IPS DF 6.9 (cell line): ENCODE measurements around the gene COL15A1.

Source experiments
- DNase-seq: peaks from one replicate; pipeline ENCODE4 v3.0.0-alpha.2; 2013; ENCODE audit warnings: low read depth, low spot score
- H3K27ac ChIP-seq: one replicate; pipeline ENCODE4 v1.5.1; 2013; ENCODE audit warnings: low read length, control low read depth
- H3K27me3 ChIP-seq: 2 replicates; pipeline ENCODE4 v1.6.1; 2013; ENCODE audit warnings: mild to moderate bottlenecking, low read length; ENCODE audit not compliant: control insufficient read depth, insufficient read depth
- H3K36me3 ChIP-seq: 2 replicates; pipeline ENCODE4 v1.6.1; 2013; ENCODE audit warnings: low read length; ENCODE audit not compliant: control insufficient read depth, insufficient read depth
- H3K4me1 ChIP-seq: 2 replicates; pipeline ENCODE4 v1.6.1; 2013; ENCODE audit warnings: low read length; ENCODE audit not compliant: control insufficient read depth, insufficient read depth
- H3K4me3 ChIP-seq: 2 replicates; pipeline ENCODE4 v1.5.1; 2013; ENCODE audit warnings: mild to moderate bottlenecking, low read length
- H3K9me3 ChIP-seq: 2 replicates; pipeline ENCODE4 v1.6.1; 2013; ENCODE audit warnings: low read length, inconsistent platforms; ENCODE audit not compliant: control insufficient read depth, insufficient read depth
- WGBS: extraction: QIAGEN DNeasy Blood & Tissue Kit; methylation state at CpG from one replicate; pipeline ENCODE4 v1.1.7; 2013; ENCODE audit warnings: mixed read lengths, missing lambda C conversion rate; ENCODE audit not compliant: insufficient read length, insufficient coverage; 5-methylcytosine and 5-hydroxymethylcytosine counted together

Gene COL15A1

GRCh38 chr9:99075246-99075912, 131.7 kb downstream of the COL15A1 start:
- no peak for DNase-seq
- H3K27me3 ChIP-seq: no peaks in the 10 kb centered on the region
- H3K4me1 ChIP-seq: no peaks in the 10 kb centered on the region
- H3K4me3 ChIP-seq: no peak overlapping the region
- no peak overlapping the region for H3K27ac ChIP-seq
- no CpG with 5 or more reads among the region's 6 CpGs for whole genome bisulfite sequencing
- no peaks in the 10 kb centered on the region for H3K36me3 ChIP-seq
- H3K9me3 ChIP-seq: no peaks in the 10 kb centered on the region

- no peak overlapping the region for H3K4me3 ChIP-seq
- DNase-seq: no peak
Observed at GRCh38 chr9:99076030-99076429, 132.3 kb downstream of the COL15A1 start.

GRCh38 chr9:99076483-99077171, 132.9 kb downstream of the COL15A1 start:
- H3K27me3 ChIP-seq: no peaks in the 10 kb centered on the region
- no peaks in the 10 kb centered on the region for H3K4me1 ChIP-seq
- H3K27ac ChIP-seq: no peak overlapping the region
- H3K4me3 ChIP-seq: no peak overlapping the region
- WGBS: no CpG with 5 or more reads among the region's 6 CpGs
- H3K36me3 ChIP-seq: no peaks in the 10 kb centered on the region
- no peaks in the 10 kb centered on the region for H3K9me3 ChIP-seq
- DNase-seq: no peak

More at GRCh38 chr9:99076030-99076429, 132.3 kb downstream of the COL15A1 start:
- no CpG with 5 or more reads among the region's 4 CpGs for WGBS
- H3K4me1 ChIP-seq: no peaks in the 10 kb centered on the region
- no peaks in the 10 kb centered on the region for H3K36me3 ChIP-seq
- H3K27me3 ChIP-seq: no peaks in the 10 kb centered on the region
- H3K9me3 ChIP-seq: no peaks in the 10 kb centered on the region
- H3K27ac ChIP-seq: no peak overlapping the region

GRCh38 chr9:99078717-99079116, 135.0 kb downstream of the COL15A1 start:
- Histone ChIP-seq H3K4me3 (no peak overlapping the region), H3K36me3 (no peaks in the 10 kb centered on the region), H3K9me3 (no peaks in the 10 kb centered on the region), H3K27me3 (no peaks in the 10 kb centered on the region), H3K4me1 (no peaks in the 10 kb centered on the region), H3K27ac (no peak overlapping the region)
- DNase-seq: no peak
- WGBS: no CpG with 5 or more reads among the region's 2 CpGs

- Histone ChIP-seq H3K4me1 (no peaks in the 10 kb centered on the region), H3K36me3 (no peaks in the 10 kb centered on the region), H3K4me3 (no peak overlapping the region), H3K9me3 (no peaks in the 10 kb centered on the region), H3K27ac (no peak overlapping the region), H3K27me3 (no peaks in the 10 kb centered on the region)
- DNase-seq: no peak
- no CpG with 5 or more reads among the region's 3 CpGs for WGBS
Observed at GRCh38 chr9:99079542-99079941, 135.8 kb downstream of the COL15A1 start.

GRCh38 chr9:99083051-99083450, 139.3 kb downstream of the COL15A1 start:
- no CpG with 5 or more reads among the region's 6 CpGs for WGBS

GRCh38 chr9:99085949-99086948, 142.5 kb downstream of the COL15A1 start:
- Histone ChIP-seq H3K36me3 (no peaks in the 10 kb centered on the region), H3K4me1 (no peaks in the 10 kb centered on the region), H3K4me3 (no peak overlapping the region), H3K27me3 (no peaks in the 10 kb centered on the region), H3K27ac (no peak overlapping the region), H3K9me3 (no peaks in the 10 kb centered on the region; the same call in none of the 2 replicates)
- DNase-seq: no peak
- WGBS: no CpG with 5 or more reads among the region's 12 CpGs

More at GRCh38 chr9:99083051-99083450, 139.3 kb downstream of the COL15A1 start:
- Histone ChIP-seq H3K4me1 (no peaks in the 10 kb centered on the region), H3K4me3 (no peak overlapping the region), H3K27me3 (no peaks in the 10 kb centered on the region), H3K36me3 (no peaks in the 10 kb centered on the region), H3K27ac (no peak overlapping the region), H3K9me3 (no peaks in the 10 kb centered on the region)
- no peak for DNase-seq

GRCh38 chr9:99087462-99087861, 143.8 kb downstream of the COL15A1 start:
- no CpG with 5 or more reads among the region's 3 CpGs for WGBS
- Histone ChIP-seq H3K27me3 (no peaks in the 10 kb centered on the region), H3K36me3 (no peaks in the 10 kb centered on the region), H3K27ac (no peak overlapping the region), H3K4me1 (no peaks in the 10 kb centered on the region), H3K9me3 (no peaks in the 10 kb centered on the region; the same call in none of the 2 replicates), H3K4me3 (no peak overlapping the region)
- DNase-seq: no peak

- no peaks in the 10 kb centered on the region for H3K27me3 ChIP-seq
- no peaks in the 10 kb centered on the region for H3K36me3 ChIP-seq
- DNase-seq: no peak
- H3K4me3 ChIP-seq: no peak overlapping the region
- WGBS: no CpG with 5 or more reads among the region's 5 CpGs
- H3K4me1 ChIP-seq: no peaks in the 10 kb centered on the region
- H3K9me3 ChIP-seq: no peaks in the 10 kb centered on the region; the same call in none of the 2 replicates
- no peak overlapping the region for H3K27ac ChIP-seq
Observed at GRCh38 chr9:99090336-99091130, 146.8 kb downstream of the COL15A1 start.
